Transverse colon (tissue), 4 donors: ENCODE data around the gene CAPN5. TPM values are rescaled to one million over a fixed set of nuclear protein-coding genes. Genes with fewer than 3 reads are reported as not detected.
"Not testable (repeated sequence)": the region's sequence is repeated elsewhere in the genome, so short reads cannot be mapped to it uniquely, and the experiment has no call there.

Experiments
- DNase-seq: peaks from one replicate; pipeline ENCODE4 v3.0.0-alpha.2; 2019
- H3K27ac ChIP-seq, 4 donors: fragments of 200-600 bp; sonication (generic); 2 replicates each; pipeline ENCODE4 v1.5.1; 2016 to 2018; ENCODE audit warnings: inconsistent platforms in 4 of 4
- H3K27me3 ChIP-seq: fragments of 200-600 bp; sonication (generic); 2 replicates; pipeline ENCODE4 v1.5.1; 2017; ENCODE audit warnings: inconsistent platforms
- H3K36me3 ChIP-seq, 4 donors: fragments of 200-600 bp; sonication (generic); 2 replicates each; pipeline ENCODE4 v1.5.1; 2017 to 2019; ENCODE audit warnings: inconsistent platforms in 4 of 4
- H3K4me1 ChIP-seq, 4 donors: fragments of 200-600 bp; sonication (generic); 2 replicates each; pipeline ENCODE4 v1.5.1; 2017 to 2020; ENCODE audit warnings: inconsistent platforms in 4 of 4
- H3K4me3 ChIP-seq, 4 donors: fragments of 200-600 bp; sonication (generic); 1 replicate in 1 of 4; 2 replicates in 3 of 4; pipeline versions ENCODE4 v1.5.1 to v1.6.1; 2017 to 2019; ENCODE audit warnings: inconsistent platforms in 4 of 4
- H3K9me3 ChIP-seq, 2 donors: fragments of 200-600 bp; sonication (generic); 2 replicates each; pipeline ENCODE4 v1.5.1; 2017 to 2019; ENCODE audit warnings: inconsistent platforms in 2 of 2
- CTCF ChIP-seq, 5 experiments: fragments of 200-600 bp in 3 of 5; fragments of 450-650 bp in 2 of 5; sonication (generic) in 3 of 5; IDR thresholded peaks; 1 replicate in 2 of 5; 2 replicates in 3 of 5; pipeline ENCODE4 v1.5.1; 2016 to 2017; ENCODE audit warnings: antibody characterized with exemption in 5 of 5, inconsistent platforms in 3 of 5, mild to moderate bottlenecking in 2 of 5, moderate library complexity in 1 of 5
- EP300 ChIP-seq: sonication (generic); formaldehyde crosslinking; IDR thresholded peaks from one replicate; pipeline ENCODE4 v1.6.1; 2017; ENCODE audit warnings: antibody characterized with exemption, low read depth
- POLR2A ChIP-seq: fragments of 450-650 bp; IDR thresholded peaks from one replicate; pipeline ENCODE4 v1.6.1; 2016; ENCODE audit warnings: antibody characterized with exemption, mild to moderate bottlenecking, moderate library complexity
- POLR2AphosphoS5 ChIP-seq, 3 donors: sonication (generic); formaldehyde crosslinking; IDR thresholded peaks; one replicate each; pipeline ENCODE4 v1.6.1; 2016; ENCODE audit warnings: antibody characterized with exemption in 3 of 3
- WGBS, 2 donors: methylation state at CpG; one replicate each; pipeline ENCODE4 v1.1.5; 2018; ENCODE audit warnings: low coverage in 1 of 2; 5-methylcytosine and 5-hydroxymethylcytosine counted together
- in situ Hi-C, 4 donors: fragments of 200-750 bp; cut with MboI; loops; one replicate each; pipeline versions ENCODE4 v1.15.0 to v1.15.1; 2017; ENCODE audit warnings: low sequenced_read_pairs in 3 of 4, low pct_ligation_motif_present in 1 of 4, low pct_unique_long_range_greater_than_20kb in 1 of 4
- intact Hi-C: fragments of 100-400 bp; cut with DNase I; formaldehyde crosslinking; loops from one replicate; pipeline ENCODE4 v1.15.1; 2023; ENCODE audit warnings: low total_unique reads
- total RNA-seq, 4 donors: library from RNA; depleted of rRNA; stranded (reverse); fragments of >200 nt; gene quantifications; one replicate each; pipeline ENCODE4 v1.1.0, GENCODE V29; 2016

Gene CAPN5
- total RNA-seq, 4 donors from 2014 or later, result 210 to 290 (median 214) TPM

DNA sequence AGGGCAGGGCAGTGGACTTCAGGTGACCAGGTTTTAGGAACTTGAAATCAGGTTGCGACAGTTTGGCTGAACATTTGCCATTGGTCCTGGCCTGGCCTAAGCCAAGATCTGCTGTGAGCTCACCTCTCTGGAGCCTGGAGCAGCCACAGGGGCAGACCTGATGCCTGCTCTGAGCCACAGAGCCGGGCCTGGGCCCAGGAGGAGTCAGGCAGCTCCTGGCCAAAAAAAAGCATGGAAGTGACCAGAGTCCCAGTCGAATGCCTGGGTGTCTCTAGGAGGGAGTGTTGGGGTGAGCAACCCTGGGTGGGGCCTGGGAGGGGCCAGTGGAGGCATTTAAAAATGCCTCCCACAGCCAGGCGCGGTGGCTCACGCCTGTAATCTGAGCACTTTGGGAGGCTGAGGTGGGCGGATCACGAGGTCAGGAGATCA lies 29.8 kb downstream of the CAPN5 start:
- H3K27ac ChIP-seq, result peak overlapping the region; percentile 78 to 92 (median 88)
- H3K4me1 ChIP-seq, result peaks cover 16 to 32% (median 21%) of the 10 kb centered on the region in 4 donors
- H3K27me3 ChIP-seq, result no peaks in the 10 kb centered on the region
- WGBS, 2 donors, result 70 to 74% methylated on average over 2 to 8 of the region's 8 CpGs
- no peak overlapping the region for H3K4me3 ChIP-seq
- H3K36me3 ChIP-seq, result no peaks in the 10 kb centered on the region
- H3K9me3 ChIP-seq, result no peaks in the 10 kb centered on the region
- peak; percentile 56 for DNase-seq
- intact Hi-C loops (no loop called here), in situ Hi-C loops (no loop called here)
- TF ChIP-seq CTCF (IDR thresholded peaks at IDR 0.05), result no peak
- no peak for TF ChIP-seq POLR2AphosphoS5 (IDR thresholded peaks at IDR 0.05)

DNA sequence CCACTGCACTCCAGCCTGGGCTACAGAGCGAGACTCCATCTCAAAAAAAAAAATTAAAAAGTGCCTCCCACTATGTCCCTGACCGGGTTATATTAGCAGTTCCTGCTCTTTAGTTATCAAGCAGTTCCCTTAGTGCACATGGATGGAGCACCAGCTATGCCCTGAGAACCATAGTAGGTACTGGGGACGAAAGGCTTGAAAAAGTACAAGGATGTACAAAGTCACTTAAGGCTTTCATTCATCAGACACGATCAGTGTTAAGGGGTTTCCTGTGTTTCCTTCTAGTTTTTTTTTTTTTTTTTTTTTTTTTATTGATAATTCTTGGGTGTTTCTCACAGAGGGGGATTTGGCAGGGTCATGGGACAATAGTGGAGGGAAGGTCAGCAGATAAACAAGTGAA lies 30.4 kb downstream of the CAPN5 start:
- Histone ChIP-seq H3K4me1 (peaks cover 16 to 32% (median 21%) of the 10 kb centered on the region in 4 donors), H3K27ac (peak overlapping the region in 3 of 4 donors; percentile 78 to 92 (median 87))
- 77 to 82% methylated on average over 2 to 4 of the region's 4 CpGs for WGBS, 2 donors
- DNase-seq, H3K36me3 ChIP-seq, in situ Hi-C loops, H3K4me3 ChIP-seq, intact Hi-C loops, H3K27me3 ChIP-seq, H3K9me3 ChIP-seq: not testable (repeated sequence)

GRCh38 chr11:77100166-77101042 lies 33.6 kb downstream of the CAPN5 start:
- WGBS, 2 donors, result 92 to 93% methylated on average over 5 to 14 of the region's 14 CpGs
- no peak overlapping the region for H3K4me3 ChIP-seq
- intact Hi-C loops, result no loop called here

DNA sequence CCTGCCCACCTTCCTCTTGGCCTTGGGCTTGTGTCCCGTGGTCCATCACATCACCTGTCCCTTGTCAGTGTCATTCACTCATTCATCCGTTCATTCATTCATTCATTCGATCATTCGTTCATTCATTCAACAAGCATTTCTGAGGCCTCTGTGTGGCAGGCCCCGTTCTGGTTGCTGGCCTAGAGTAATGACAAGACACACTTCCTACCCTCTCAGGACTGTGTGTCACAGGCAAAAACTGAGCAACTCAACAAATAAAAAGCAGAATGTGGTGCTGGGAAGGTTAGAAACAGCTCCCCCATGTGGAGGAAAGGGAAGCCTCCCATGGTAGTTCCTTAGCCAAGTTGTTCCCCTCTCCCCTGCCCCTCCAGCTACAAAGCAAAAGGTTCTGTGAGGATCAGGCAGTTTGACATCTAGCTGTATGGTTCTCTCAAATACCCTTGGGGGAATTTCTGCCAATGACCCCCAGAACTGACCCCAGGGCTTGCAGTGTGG lies 34.3 kb downstream of the CAPN5 start:
- in situ Hi-C loops, result no loop called here
- Histone ChIP-seq H3K9me3 (no peaks in the 10 kb centered on the region), H3K4me1 (peaks cover 5 to 29% (median 20%) of the 10 kb centered on the region in 4 donors), H3K4me3 (no peak overlapping the region), H3K27ac (no peak overlapping the region), H3K27me3 (no peaks in the 10 kb centered on the region), H3K36me3 (no peaks in the 10 kb centered on the region)
- intact Hi-C loops, result no loop called here
- DNase-seq, result no peak
- TF ChIP-seq EP300 (no peak), POLR2AphosphoS5 (IDR thresholded peaks at IDR 0.05) (no peak), POLR2A (no peak), CTCF (IDR thresholded peaks at IDR 0.05) (peak in 4 of 5 experiments; percentile 16 to 41 (median 25))
- WGBS, 2 donors, result 77 to 86% methylated on average over 2 to 5 of the region's 5 CpGs

More at GRCh38 chr11:77100166-77101042, 33.6 kb downstream of the CAPN5 start:
- no peak for DNase-seq
- Histone ChIP-seq H3K9me3 (no peaks in the 10 kb centered on the region), H3K27ac (no peak overlapping the region), H3K36me3 (no peaks in the 10 kb centered on the region), H3K27me3 (no peaks in the 10 kb centered on the region), H3K4me1 (peaks cover 7 to 26% (median 18%) of the 10 kb centered on the region in 4 donors)
- TF ChIP-seq POLR2A (no peak), POLR2AphosphoS5 (IDR thresholded peaks at IDR 0.05) (no peak), EP300 (no peak)
- in situ Hi-C loops, result no loop called here
